Endothelial cell (in vitro differentiated cells): Measurements from ENCODE around the gene SCYL2. TPM values are rescaled to one million over a fixed set of nuclear protein-coding genes. Genes with fewer than 3 reads are reported as not detected.
"Not testable (repeated sequence)": the region's sequence is repeated elsewhere in the genome, so short reads cannot be mapped to it uniquely, and the experiment has no call there.

Experiments used
- DNase-seq: peaks from one replicate; pipeline ENCODE4 v3.0.0; 2021; ENCODE audit warnings: low spot score
- H3K27ac Mint-ChIP-seq: one replicate; pipeline ENCODE4 v1.8.0; 2021; ENCODE audit warnings: mixed read lengths, inconsistent platforms; ENCODE audit not compliant: unreplicated experiment
- H3K27me3 Mint-ChIP-seq: one replicate; pipeline ENCODE4 v1.8.0; 2021; ENCODE audit warnings: mild to moderate bottlenecking, moderate library complexity, mixed read lengths, inconsistent platforms; ENCODE audit not compliant: unreplicated experiment
- H3K36me3 Mint-ChIP-seq: one replicate; pipeline ENCODE4 v1.8.0; 2021; ENCODE audit warnings: mild to moderate bottlenecking, low read depth, mixed read lengths, inconsistent platforms; ENCODE audit not compliant: unreplicated experiment
- H3K4me1 Mint-ChIP-seq: one replicate; pipeline ENCODE4 v1.8.0; 2021; ENCODE audit warnings: mild to moderate bottlenecking, mixed read lengths, inconsistent platforms; ENCODE audit not compliant: unreplicated experiment
- H3K4me3 Mint-ChIP-seq: one replicate; pipeline ENCODE4 v1.8.0; 2021; ENCODE audit warnings: mild to moderate bottlenecking, mixed read lengths, inconsistent platforms; ENCODE audit not compliant: unreplicated experiment
- H3K9me3 Mint-ChIP-seq: one replicate; pipeline ENCODE4 v1.8.0; 2021; ENCODE audit warnings: mixed read lengths, inconsistent platforms; ENCODE audit not compliant: unreplicated experiment
- CTCF ChIP-seq: fragments of 200-600 bp; sonication (generic); IDR thresholded peaks from one replicate; pipeline ENCODE4 v1.5.0; 2021; ENCODE audit warnings: antibody characterized with exemption; ENCODE audit not compliant: unreplicated experiment
- total RNA-seq: library from RNA; stranded (reverse); fragmentation: NEBNext Ultra II Directional; extraction: Animal tissue kit (Norgen Biotek cat#: 25700); gene quantifications from one replicate; pipeline ENCODE4 v1.2.1, GENCODE V29; 2021; ENCODE audit not compliant: unreplicated experiment

Gene SCYL2
- total RNA-seq, 1 donor from 2014 or later: 56.9 TPM

DNA sequence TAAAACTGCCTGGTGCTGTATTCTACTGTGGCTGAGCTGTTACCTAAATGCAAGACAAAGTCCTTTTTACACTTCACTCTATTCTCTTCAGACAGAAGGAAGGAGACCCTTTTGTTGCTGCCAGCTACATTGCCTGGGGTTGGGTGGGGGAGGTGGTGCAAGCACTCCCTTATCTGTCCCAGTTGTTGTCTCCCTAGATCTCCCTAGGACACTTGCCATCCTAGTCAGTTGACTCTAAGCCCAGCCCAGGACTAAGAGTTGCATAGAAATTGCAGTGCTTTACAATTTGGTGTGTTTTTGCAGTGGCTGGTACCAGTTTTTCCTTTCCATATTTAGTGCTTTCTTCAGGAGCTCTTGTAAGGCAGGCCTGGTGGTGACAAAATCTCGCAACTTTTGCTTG is 35.1 kb downstream of the SCYL2 start:
- no peak overlapping the region for H3K27ac Mint-ChIP-seq
- DNase-seq: no peak
- no peaks in the 10 kb centered on the region for H3K9me3 Mint-ChIP-seq
- peaks cover 77% of the 10 kb centered on the region for H3K36me3 Mint-ChIP-seq
- TF ChIP-seq CTCF: no peak
- H3K4me3 Mint-ChIP-seq: no peak overlapping the region
- no peaks in the 10 kb centered on the region for H3K4me1 Mint-ChIP-seq
- peaks cover 4% of the 10 kb centered on the region for H3K27me3 Mint-ChIP-seq

DNA sequence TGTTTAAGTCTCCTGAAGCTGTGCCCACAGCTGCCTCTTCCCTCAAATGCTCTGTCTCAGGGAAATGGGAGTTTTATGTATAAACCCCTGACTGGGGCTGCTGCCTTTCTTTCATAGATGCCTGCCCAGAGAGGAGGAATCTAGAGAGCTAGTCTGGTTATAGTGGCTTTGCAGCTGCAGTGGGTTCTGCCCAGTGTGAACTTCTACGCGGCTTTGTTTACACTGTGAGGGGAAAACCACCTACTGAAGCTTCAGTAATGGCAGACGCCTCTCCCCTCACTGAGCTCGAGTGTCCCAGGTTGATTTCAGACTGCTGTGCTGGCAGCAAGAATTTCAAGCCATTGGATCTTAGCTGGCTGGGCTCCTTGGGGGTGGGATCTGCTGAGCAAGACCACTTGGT is 36.9 kb downstream of the SCYL2 start:
- Mint-ChIP-seq H3K9me3 (no peaks in the 10 kb centered on the region), H3K4me3 (no peak overlapping the region), H3K27me3 (peaks cover 4% of the 10 kb centered on the region), H3K36me3 (peaks cover 87% of the 10 kb centered on the region), H3K27ac (no peak overlapping the region), H3K4me1 (no peaks in the 10 kb centered on the region)
- no peak for TF ChIP-seq CTCF
- no peak for DNase-seq

DNA sequence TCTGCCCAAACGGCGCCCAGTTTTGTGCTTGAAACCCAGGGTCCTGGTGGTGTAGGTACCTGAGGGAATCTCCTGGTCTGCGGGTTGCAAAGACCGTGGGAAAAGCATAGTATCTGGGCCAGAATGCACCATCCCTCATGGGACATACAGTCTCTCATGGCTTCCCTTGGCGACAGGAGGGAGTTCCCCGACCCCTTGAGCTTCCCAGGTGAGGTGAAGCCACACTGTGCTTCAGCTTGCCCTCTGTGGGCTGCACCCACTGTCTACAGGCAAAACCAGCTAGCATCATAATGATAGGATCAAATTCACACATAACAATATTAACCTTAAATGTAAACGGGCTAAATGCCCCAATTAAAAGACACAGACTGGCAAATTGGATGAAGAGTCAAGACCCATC is 37.4 kb downstream of the SCYL2 start:
- H3K4me1 Mint-ChIP-seq, H3K27me3 Mint-ChIP-seq, H3K9me3 Mint-ChIP-seq, DNase-seq, H3K27ac Mint-ChIP-seq: not testable (repeated sequence)
- peaks cover 88% of the 10 kb centered on the region for H3K36me3 Mint-ChIP-seq
- H3K4me3 Mint-ChIP-seq: peak overlapping the region; percentile 72

- not testable (repeated sequence) for H3K4me1 Mint-ChIP-seq, DNase-seq, H3K27me3 Mint-ChIP-seq, H3K27ac Mint-ChIP-seq, H3K4me3 Mint-ChIP-seq, H3K9me3 Mint-ChIP-seq
- H3K36me3 Mint-ChIP-seq: peaks cover 52% of the 10 kb centered on the region
Measured at GRCh38 chr12:100308138-100308537, 41.2 kb downstream of the SCYL2 start.

GRCh38 chr12:100311317-100311716 is 44.3 kb downstream of the SCYL2 start:
- no peaks in the 10 kb centered on the region for H3K9me3 Mint-ChIP-seq
- no peak for TF ChIP-seq CTCF
- H3K36me3 Mint-ChIP-seq: peaks cover 21% of the 10 kb centered on the region
- H3K27me3 Mint-ChIP-seq: peaks cover 4% of the 10 kb centered on the region
- DNase-seq: no peak
- no peak overlapping the region for H3K27ac Mint-ChIP-seq
- H3K4me3 Mint-ChIP-seq: no peak overlapping the region
- no peaks in the 10 kb centered on the region for H3K4me1 Mint-ChIP-seq

- DNase-seq: no peak
- Mint-ChIP-seq H3K4me1 (no peaks in the 10 kb centered on the region), H3K27ac (no peak overlapping the region), H3K9me3 (no peaks in the 10 kb centered on the region), H3K4me3 (no peak overlapping the region), H3K36me3 (peaks cover 12% of the 10 kb centered on the region), H3K27me3 (no peaks in the 10 kb centered on the region)
- TF ChIP-seq CTCF: no peak
Measured at GRCh38 chr12:100317371-100317770, 50.4 kb downstream of the SCYL2 start.
